LHCN-M2 (cell line): ENCODE data around the gene TTLL8. TPM values are rescaled to one million over a fixed set of nuclear protein-coding genes. Genes with fewer than 3 reads are reported as not detected.
A peak's percentile ranks its signal among the peaks of the same experiment; 100 is the strongest.
"Not testable (repeated sequence)": the region's sequence is repeated elsewhere in the genome, so short reads cannot be mapped to it uniquely, and the experiment has no call there.

ENCODE experiments used
- DNase-seq: peaks from one replicate; pipeline ENCODE4 v3.0.0-alpha.2; 2012; ENCODE audit warnings: low read depth
- total RNA-seq: library from RNA; depleted of rRNA; stranded (reverse); fragments of >200 nt; gene quantifications from 2 replicates; pipeline ENCODE4 v1.2.3, GENCODE V29; 2014

Gene TTLL8
- total RNA-seq, 1 experiment from 2014 or later: not detected

- not testable (repeated sequence) for DNase-seq
These were observed 68.3 kb downstream of the TTLL8 start for GRCh38 chr22:49989826-49990225.

- DNase-seq: no peak
These were observed 71.8 kb downstream of the TTLL8 start for GRCh38 chr22:49986325-49986724.

GRCh38 chr22:49983148-49984042 lies 74.7 kb downstream of the TTLL8 start:
- DNase-seq: no peak

GRCh38 chr22:49981799-49982198 lies 76.3 kb downstream of the TTLL8 start:
- not testable (repeated sequence) for DNase-seq

- DNase-seq: peak; percentile 33
These were observed 78.4 kb downstream of the TTLL8 start for GRCh38 chr22:49979587-49980264.

- no peak for DNase-seq
These were observed 80.5 kb downstream of the TTLL8 start for GRCh38 chr22:49977578-49977977.

GRCh38 chr22:49976439-49977175 lies 81.5 kb downstream of the TTLL8 start:
- no peak for DNase-seq

GRCh38 chr22:49975543-49976389 lies 82.3 kb downstream of the TTLL8 start:
- no peak for DNase-seq

GRCh38 chr22:49973018-49973961 lies 84.8 kb downstream of the TTLL8 start:
- no peak for DNase-seq

- no peak for DNase-seq
These were observed 85.7 kb downstream of the TTLL8 start for GRCh38 chr22:49972163-49973017.

GRCh38 chr22:49971232-49972162 lies 86.6 kb downstream of the TTLL8 start:
- DNase-seq: peak; percentile 63

- peak; percentile 97 for DNase-seq
These were observed 87.4 kb downstream of the TTLL8 start for GRCh38 chr22:49970528-49971231.

- DNase-seq: no peak
These were observed 88.2 kb downstream of the TTLL8 start for GRCh38 chr22:49969751-49970527.

GRCh38 chr22:49968831-49969661 lies 89.1 kb downstream of the TTLL8 start:
- no peak for DNase-seq
